ENCODE data around the gene FUNDC2.
A peak's percentile ranks its signal among the peaks of the same experiment; 100 is the strongest.

Gene FUNDC2

GRCh38 chrX:155061760-155062159, 35.1 kb downstream of the FUNDC2 start:
- H3K36me3 ChIP-seq (ENCODE audit: control insufficient read depth in 1 of 2, insufficient read depth in 2 of 2, low read depth in 1 of 2, low read length in 2 of 2): peaks cover 0 to 18% of the 10 kb centered on the region in 2 experiments

DNA sequence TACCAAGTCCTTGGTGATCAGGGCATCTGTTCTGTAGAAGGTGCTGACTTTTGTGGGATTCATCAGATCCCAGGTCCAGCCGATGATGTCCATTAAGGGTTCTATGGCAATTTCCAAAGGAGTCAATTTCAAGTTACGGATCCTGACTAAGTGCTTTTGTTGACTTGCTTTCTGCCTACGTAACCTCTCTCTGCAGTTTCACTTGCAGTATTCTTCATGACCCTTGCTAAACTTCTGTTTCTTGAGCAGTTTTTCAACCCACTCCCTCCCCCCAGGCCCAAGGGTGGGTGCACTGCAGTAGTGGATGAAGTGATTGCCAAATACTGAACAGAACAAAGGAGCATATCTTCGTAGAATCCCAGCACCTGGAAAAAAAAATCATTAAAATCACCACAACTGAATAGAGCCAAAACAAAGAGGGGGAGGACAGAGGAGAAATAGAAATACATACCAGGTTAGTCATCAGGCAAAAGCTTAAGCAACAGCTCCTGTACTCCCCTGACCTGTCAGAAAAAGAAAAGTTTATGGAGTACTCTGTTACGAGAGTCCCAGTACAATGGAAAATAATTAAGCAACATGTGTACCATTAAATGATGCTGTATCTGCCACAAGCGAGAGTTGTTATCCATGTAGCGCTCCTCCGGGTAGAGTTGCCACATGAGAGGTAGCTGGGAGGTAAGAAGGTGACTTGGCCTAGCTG, 38.5 kb downstream of the FUNDC2 start:
- H3K18ac ChIP-seq (ENCODE audit: low read depth in 1 of 2, low read length in 2 of 2): no peak overlapping the region
- H3K23ac ChIP-seq (ENCODE audit: low read length in 2 of 2): no peak overlapping the region
- peaks cover 4% of the 10 kb centered on the region for H3K79me1 ChIP-seq (replicated peaks; ENCODE audit: low read length, poor library complexity, severe bottlenecking)
- no peak overlapping the region for H4K8ac ChIP-seq (ENCODE audit: low read length)
- no peak overlapping the region for H3K4me3 ChIP-seq (ENCODE audit: insufficient read depth in 1 of 2, low read depth in 1 of 2, low read length in 2 of 2)
- peak overlapping the region; percentile 39 for H3K4me2 ChIP-seq (ENCODE audit: low read length, poor library complexity, severe bottlenecking)
- no peak overlapping the region for H3K4ac ChIP-seq (ENCODE audit: low read depth in 1 of 2, low read length in 2 of 2)
- H3K14ac ChIP-seq (ENCODE audit: low read length in 2 of 2): no peak overlapping the region
- no peak overlapping the region for H2BK12ac ChIP-seq (ENCODE audit: low read length in 2 of 2)
- no peaks in the 10 kb centered on the region for H3K9me3 ChIP-seq (ENCODE audit: control insufficient read depth, low read length)
- H2AK5ac ChIP-seq (ENCODE audit: low read length, severe bottlenecking): no peak overlapping the region
- peaks cover 8% of the 10 kb centered on the region for H3K4me1 ChIP-seq (ENCODE audit: control insufficient read depth, insufficient read depth, low read depth, low read length)
- peak overlapping the region; percentile 38 for H3K27ac ChIP-seq (ENCODE audit: low read length, poor library complexity, severe bottlenecking)
- H3K27me3 ChIP-seq (ENCODE audit: control insufficient read depth in 1 of 2, insufficient read depth in 1 of 2, low read length in 2 of 2): no peaks in the 10 kb centered on the region
- H3K36me3 ChIP-seq (ENCODE audit: control insufficient read depth in 1 of 2, insufficient read depth in 2 of 2, low read depth in 1 of 2, low read length in 2 of 2): peaks cover 0 to 16% of the 10 kb centered on the region in 2 experiments
- no peak overlapping the region for H4K91ac ChIP-seq (ENCODE audit: low read length)
- 97% methylated on average over 6 of the region's 8 CpGs for WGBS
- peak; percentile 43 for DNase-seq
- H2BK15ac ChIP-seq (ENCODE audit: low read depth, poor library complexity, severe bottlenecking): no peak overlapping the region
- no peak overlapping the region for H3K9ac ChIP-seq (ENCODE audit: low read length)
- no peak overlapping the region for H2BK5ac ChIP-seq (ENCODE audit: low read depth, low read length, poor library complexity, severe bottlenecking)
- H2AFZ ChIP-seq (ENCODE audit: low read depth, low read length): no peak overlapping the region
- no peak overlapping the region for H2BK120ac ChIP-seq (ENCODE audit: low read depth, low read length)

More at GRCh38 chrX:155061760-155062159, 35.1 kb downstream of the FUNDC2 start:
- no peak overlapping the region for H3K18ac ChIP-seq (ENCODE audit: low read depth in 1 of 2, low read length in 2 of 2)
- no peaks in the 10 kb centered on the region for H3K9me3 ChIP-seq (ENCODE audit: control insufficient read depth, low read length)
- no peak overlapping the region for H3K4ac ChIP-seq (ENCODE audit: low read depth in 1 of 2, low read length in 2 of 2)
- H3K9ac ChIP-seq (ENCODE audit: low read length): no peak overlapping the region
- WGBS: 100% methylated on average over 1 of the region's 4 CpGs
- no peak for DNase-seq
- H3K4me2 ChIP-seq (ENCODE audit: low read length, poor library complexity, severe bottlenecking): no peak overlapping the region
- H4K91ac ChIP-seq (ENCODE audit: low read length): no peak overlapping the region
- peaks cover 3% of the 10 kb centered on the region for H3K79me1 ChIP-seq (replicated peaks; ENCODE audit: low read length, poor library complexity, severe bottlenecking)
- no peak overlapping the region for H4K8ac ChIP-seq (ENCODE audit: low read length)
- no peak overlapping the region for H2AK5ac ChIP-seq (ENCODE audit: low read length, severe bottlenecking)
- no peak overlapping the region for H2BK5ac ChIP-seq (ENCODE audit: low read depth, low read length, poor library complexity, severe bottlenecking)
- no peak overlapping the region for H3K14ac ChIP-seq (ENCODE audit: low read length in 2 of 2)
- H3K23ac ChIP-seq (ENCODE audit: low read length in 2 of 2): no peak overlapping the region
- H2AFZ ChIP-seq (ENCODE audit: low read depth, low read length): no peak overlapping the region
- H3K4me1 ChIP-seq (ENCODE audit: control insufficient read depth, insufficient read depth, low read depth, low read length): peaks cover 15% of the 10 kb centered on the region
- H3K27me3 ChIP-seq (ENCODE audit: control insufficient read depth in 1 of 2, insufficient read depth in 1 of 2, low read length in 2 of 2): no peaks in the 10 kb centered on the region
- no peak overlapping the region for H2BK120ac ChIP-seq (ENCODE audit: low read depth, low read length)
- H2BK12ac ChIP-seq (ENCODE audit: low read length in 2 of 2): no peak overlapping the region
- no peak overlapping the region for H2BK15ac ChIP-seq (ENCODE audit: low read depth, poor library complexity, severe bottlenecking)
- no peak overlapping the region for H3K4me3 ChIP-seq (ENCODE audit: insufficient read depth in 1 of 2, low read depth in 1 of 2, low read length in 2 of 2)
- no peak overlapping the region for H3K27ac ChIP-seq (ENCODE audit: low read length, poor library complexity, severe bottlenecking)

- H3K14ac ChIP-seq (ENCODE audit: low read length in 2 of 2): no peak overlapping the region
- no peak overlapping the region for H3K4ac ChIP-seq (ENCODE audit: low read depth in 1 of 2, low read length in 2 of 2)
- peak overlapping the region; percentile 26 for H3K27ac ChIP-seq (ENCODE audit: low read length, poor library complexity, severe bottlenecking)
- no peaks in the 10 kb centered on the region for H3K27me3 ChIP-seq (ENCODE audit: control insufficient read depth in 1 of 2, insufficient read depth in 1 of 2, low read length in 2 of 2)
- H3K23ac ChIP-seq (ENCODE audit: low read length in 2 of 2): no peak overlapping the region
- H2BK12ac ChIP-seq (ENCODE audit: low read length in 2 of 2): no peak overlapping the region
- no peak overlapping the region for H2BK5ac ChIP-seq (ENCODE audit: low read depth, low read length, poor library complexity, severe bottlenecking)
- no peak overlapping the region for H4K91ac ChIP-seq (ENCODE audit: low read length)
- H3K4me3 ChIP-seq (ENCODE audit: insufficient read depth in 1 of 2, low read depth in 1 of 2, low read length in 2 of 2): no peak overlapping the region
- H2AFZ ChIP-seq (ENCODE audit: low read depth, low read length): no peak overlapping the region
- H4K8ac ChIP-seq (ENCODE audit: low read length): no peak overlapping the region
- H3K4me2 ChIP-seq (ENCODE audit: low read length, poor library complexity, severe bottlenecking): peak overlapping the region; percentile 3
- no peak overlapping the region for H2AK5ac ChIP-seq (ENCODE audit: low read length, severe bottlenecking)
- WGBS: 0% methylated on average over 1 of the region's 1 CpG
- no peak overlapping the region for H3K18ac ChIP-seq (ENCODE audit: low read depth in 1 of 2, low read length in 2 of 2)
- H3K9ac ChIP-seq (ENCODE audit: low read length): no peak overlapping the region
- no peak overlapping the region for H2BK15ac ChIP-seq (ENCODE audit: low read depth, poor library complexity, severe bottlenecking)
- H3K36me3 ChIP-seq (ENCODE audit: control insufficient read depth in 1 of 2, insufficient read depth in 2 of 2, low read depth in 1 of 2, low read length in 2 of 2): no peaks in the 10 kb centered on the region
- peaks cover 8% of the 10 kb centered on the region for H3K4me1 ChIP-seq (ENCODE audit: control insufficient read depth, insufficient read depth, low read depth, low read length)
- no peaks in the 10 kb centered on the region for H3K9me3 ChIP-seq (ENCODE audit: control insufficient read depth, low read length)
- H2BK120ac ChIP-seq (ENCODE audit: low read depth, low read length): no peak overlapping the region
- peaks cover 4% of the 10 kb centered on the region for H3K79me1 ChIP-seq (replicated peaks; ENCODE audit: low read length, poor library complexity, severe bottlenecking)
- peak; percentile 72 for DNase-seq
Observed at GRCh38 chrX:155068165-155068564, 41.5 kb downstream of the FUNDC2 start.

DNA sequence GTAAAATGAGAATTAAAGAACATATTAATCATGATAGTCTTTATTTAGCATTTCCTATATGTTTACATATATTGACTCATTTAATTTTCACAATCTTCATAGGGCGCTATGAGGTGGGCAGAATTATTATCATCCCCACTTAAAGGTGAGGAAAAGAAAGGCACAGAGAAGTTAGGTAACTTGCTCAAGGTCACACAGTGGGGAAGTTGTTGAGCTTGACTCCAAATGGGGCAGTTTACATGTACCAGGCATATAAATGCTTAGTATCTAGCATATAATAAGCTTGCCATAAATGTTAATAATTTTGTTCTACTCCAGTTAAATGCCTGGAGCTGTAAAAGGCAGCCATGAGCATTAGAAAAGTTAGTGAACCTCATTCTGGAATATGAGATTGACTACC, 42.8 kb downstream of the FUNDC2 start:
- Histone ChIP-seq H2BK5ac (ENCODE audit: low read depth, low read length, poor library complexity, severe bottlenecking) (no peak overlapping the region), H2AFZ (ENCODE audit: low read depth, low read length) (no peak overlapping the region), H2BK12ac (ENCODE audit: low read length in 2 of 2) (no peak overlapping the region), H3K18ac (ENCODE audit: low read depth in 1 of 2, low read length in 2 of 2) (no peak overlapping the region), H3K9me3 (ENCODE audit: control insufficient read depth, low read length) (no peaks in the 10 kb centered on the region), H3K27me3 (ENCODE audit: control insufficient read depth in 1 of 2, insufficient read depth in 1 of 2, low read length in 2 of 2) (no peaks in the 10 kb centered on the region), H4K8ac (ENCODE audit: low read length) (no peak overlapping the region), H3K4me1 (ENCODE audit: control insufficient read depth, insufficient read depth, low read depth, low read length) (peaks cover 8% of the 10 kb centered on the region), H3K4ac (ENCODE audit: low read depth in 1 of 2, low read length in 2 of 2) (no peak overlapping the region), H3K36me3 (ENCODE audit: control insufficient read depth in 1 of 2, insufficient read depth in 2 of 2, low read depth in 1 of 2, low read length in 2 of 2) (peaks cover 0 to 7% of the 10 kb centered on the region in 2 experiments), H3K4me3 (ENCODE audit: insufficient read depth in 1 of 2, low read depth in 1 of 2, low read length in 2 of 2) (peak overlapping the region in 1 of 2 experiments; percentile 78), H3K14ac (ENCODE audit: low read length in 2 of 2) (no peak overlapping the region), H3K79me1 (replicated peaks; ENCODE audit: low read length, poor library complexity, severe bottlenecking) (peaks cover 4% of the 10 kb centered on the region), H3K23ac (ENCODE audit: low read length in 2 of 2) (no peak overlapping the region), H3K27ac (ENCODE audit: low read length, poor library complexity, severe bottlenecking) (no peak overlapping the region), H2BK15ac (ENCODE audit: low read depth, poor library complexity, severe bottlenecking) (no peak overlapping the region), H2BK120ac (ENCODE audit: low read depth, low read length) (no peak overlapping the region), H3K4me2 (ENCODE audit: low read length, poor library complexity, severe bottlenecking) (no peak overlapping the region), H4K91ac (ENCODE audit: low read length) (no peak overlapping the region), H2AK5ac (ENCODE audit: low read length, severe bottlenecking) (no peak overlapping the region), H3K9ac (ENCODE audit: low read length) (peak overlapping the region; percentile 90)
- DNase-seq: no peak
- no CpG with 5 or more reads among the region's 1 CpG for WGBS
